ENCODE data around the gene FJX1. TPM values are rescaled to one million over a fixed set of nuclear protein-coding genes. Genes with fewer than 3 reads are reported as not detected.

Gene FJX1
- not detected in 2 replicates for total RNA-seq (2014; rRNA removed; shearing (Covaris generic); ENCODE audit: low replicate concordance)

DNA sequence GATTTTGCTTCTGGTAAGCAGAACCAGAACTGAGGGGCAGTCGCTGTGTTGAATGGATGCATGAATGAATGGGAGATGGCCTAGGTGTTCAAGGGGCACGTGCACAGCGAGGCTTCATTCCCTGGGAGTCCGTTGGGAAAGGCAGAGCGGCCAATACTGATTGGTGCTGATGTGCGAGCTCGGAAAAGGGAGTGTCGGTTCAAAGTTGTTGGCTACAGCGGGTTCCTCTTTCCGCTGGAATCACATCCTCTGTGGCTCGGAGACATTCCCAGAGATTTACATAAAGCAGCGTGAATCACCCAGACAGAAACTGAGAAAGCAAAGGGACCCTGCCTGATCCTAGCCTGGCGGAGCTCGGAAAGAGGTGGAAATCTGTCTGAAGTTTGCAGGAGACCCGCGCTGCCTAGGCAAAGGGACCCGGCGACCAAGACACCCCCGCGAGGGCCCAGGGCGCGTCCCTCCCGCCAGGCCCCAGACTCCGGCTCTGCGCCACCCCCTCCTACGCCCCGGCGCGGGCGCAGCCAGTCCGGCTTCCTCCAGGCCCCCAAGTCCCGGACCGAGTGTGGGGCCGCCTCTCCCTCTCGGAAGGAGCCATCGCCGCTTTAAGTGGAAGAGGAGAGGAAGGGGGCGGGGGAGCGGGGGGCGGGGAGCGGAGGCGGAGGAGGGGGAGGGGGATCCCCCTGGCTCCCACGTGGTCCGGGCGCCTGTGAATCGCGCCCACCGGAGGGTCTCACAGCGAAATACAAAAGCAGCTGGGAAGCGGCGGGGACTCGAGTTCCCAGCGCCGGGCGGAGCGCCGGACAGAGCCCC, at the start of gene FJX1:
TSS of gene FJX1 (plus strand) at position 774 of the 810 bp plus-strand sequence. CDS start 177 bp downstream, outside the sequence.
- Histone ChIP-seq H3K27me3 (ENCODE audit: low read length) (no peaks in the 10 kb centered on the region), H2AFZ (ENCODE audit: low read length) (no peak within 1 kb of the TSS)

GRCh38 chr11:35571696-35572095, 46.6 kb upstream of the FJX1 start:
- H3K4me2 ChIP-seq (ENCODE audit: low read depth, low read length, poor library complexity, severe bottlenecking), result no peak overlapping the region
- no peaks in the 10 kb centered on the region for H3K79me2 ChIP-seq (ENCODE audit: low read length)
- H2AFZ ChIP-seq (ENCODE audit: low read length), result no peak overlapping the region
- H3K9me2 ChIP-seq (replicated peaks; ENCODE audit: insufficient read depth, low read length), result no peaks in the 10 kb centered on the region
- DNase-seq, result no peak
- H3K9ac ChIP-seq (ENCODE audit: low read length), result no peak overlapping the region
- no peak overlapping the region for H3K4me3 ChIP-seq (ENCODE audit: low read length)
- H4K20me1 ChIP-seq (ENCODE audit: insufficient read depth, low read depth, low read length), result no peaks in the 10 kb centered on the region
- H3K9me3 ChIP-seq (ENCODE audit: low read length), result no peaks in the 10 kb centered on the region
- H3K27me3 ChIP-seq (ENCODE audit: low read length), result no peaks in the 10 kb centered on the region
- H3K36me3 ChIP-seq (ENCODE audit: insufficient read depth, low read length), result no peaks in the 10 kb centered on the region
- no peaks in the 10 kb centered on the region for H3K4me1 ChIP-seq (ENCODE audit: low read length)
- no peak overlapping the region for H3K27ac ChIP-seq (ENCODE audit: low read length)

More for the DNA sequence above, at the start of gene FJX1:
- Histone ChIP-seq H3K79me2 (ENCODE audit: low read length) (no peaks in the 10 kb centered on the region), H3K27ac (ENCODE audit: low read length) (no peak within 1 kb of the TSS), H3K4me2 (ENCODE audit: low read depth, low read length, poor library complexity, severe bottlenecking) (no peak within 1 kb of the TSS), H3K4me1 (ENCODE audit: low read length) (no peaks in the 10 kb centered on the region), H3K9ac (ENCODE audit: low read length) (no peak within 1 kb of the TSS), H3K9me3 (ENCODE audit: low read length) (no peaks in the 10 kb centered on the region), H3K36me3 (ENCODE audit: insufficient read depth, low read length) (no peaks in the 10 kb centered on the region), H3K4me3 (ENCODE audit: low read length) (no peak within 1 kb of the TSS), H4K20me1 (ENCODE audit: insufficient read depth, low read depth, low read length) (no peaks in the 10 kb centered on the region), H3K9me2 (replicated peaks; ENCODE audit: insufficient read depth, low read length) (no peaks in the 10 kb centered on the region)
- DNase-seq, result no peak

GRCh38 chr11:35579557-35580396, 38.5 kb upstream of the FJX1 start:
- Histone ChIP-seq H3K4me3 (ENCODE audit: low read length) (no peak overlapping the region), H3K9me2 (replicated peaks; ENCODE audit: insufficient read depth, low read length) (no peaks in the 10 kb centered on the region), H3K79me2 (ENCODE audit: low read length) (no peaks in the 10 kb centered on the region), H4K20me1 (ENCODE audit: insufficient read depth, low read depth, low read length) (no peaks in the 10 kb centered on the region), H3K27ac (ENCODE audit: low read length) (no peak overlapping the region), H3K4me2 (ENCODE audit: low read depth, low read length, poor library complexity, severe bottlenecking) (no peak overlapping the region), H3K27me3 (ENCODE audit: low read length) (0 out of 2 replicates have a peak, but pooled peaks cover 4% of the 10 kb centered on the region), H3K9ac (ENCODE audit: low read length) (no peak overlapping the region), H3K36me3 (ENCODE audit: insufficient read depth, low read length) (no peaks in the 10 kb centered on the region), H3K9me3 (ENCODE audit: low read length) (no peaks in the 10 kb centered on the region), H2AFZ (ENCODE audit: low read length) (no peak overlapping the region), H3K4me1 (ENCODE audit: low read length) (no peaks in the 10 kb centered on the region)
- DNase-seq, result no peak

DNA sequence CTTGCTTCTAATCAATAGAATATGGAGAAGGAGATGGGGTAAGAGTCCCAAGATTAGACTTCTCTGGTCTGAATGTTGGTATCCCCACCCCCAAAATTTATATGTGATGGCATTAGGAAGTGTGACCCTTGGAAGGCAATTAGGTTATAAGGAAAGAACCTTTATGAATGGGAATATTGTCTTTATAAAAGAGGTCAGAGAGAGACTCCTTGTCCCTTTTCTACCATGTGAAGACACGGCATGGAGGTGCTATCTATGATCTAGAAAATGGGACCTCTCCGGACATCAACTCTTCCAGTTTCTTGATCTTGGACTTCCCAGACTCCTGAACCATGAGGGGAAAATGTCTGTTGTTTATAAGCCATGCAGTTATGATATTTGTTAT, 37.9 kb upstream of the FJX1 start:
- Histone ChIP-seq H3K9me3 (ENCODE audit: low read length) (no peaks in the 10 kb centered on the region), H3K4me1 (ENCODE audit: low read length) (no peaks in the 10 kb centered on the region), H4K20me1 (ENCODE audit: insufficient read depth, low read depth, low read length) (no peaks in the 10 kb centered on the region), H3K79me2 (ENCODE audit: low read length) (no peaks in the 10 kb centered on the region), H3K9me2 (replicated peaks; ENCODE audit: insufficient read depth, low read length) (no peaks in the 10 kb centered on the region), H3K36me3 (ENCODE audit: insufficient read depth, low read length) (no peaks in the 10 kb centered on the region), H2AFZ (ENCODE audit: low read length) (no peak overlapping the region), H3K4me2 (ENCODE audit: low read depth, low read length, poor library complexity, severe bottlenecking) (no peak overlapping the region), H3K27ac (ENCODE audit: low read length) (no peak overlapping the region), H3K4me3 (ENCODE audit: low read length) (no peak overlapping the region), H3K9ac (ENCODE audit: low read length) (no peak overlapping the region), H3K27me3 (ENCODE audit: low read length) (0 out of 2 replicates have a peak, but pooled peaks cover 4% of the 10 kb centered on the region)
- no peak for DNase-seq

GRCh38 chr11:35582033-35582432, 36.2 kb upstream of the FJX1 start:
- H3K4me3 ChIP-seq (ENCODE audit: low read length), result no peak overlapping the region
- H2AFZ ChIP-seq (ENCODE audit: low read length), result no peak overlapping the region
- H3K27me3 ChIP-seq (ENCODE audit: low read length), result 0 out of 2 replicates have a peak, but pooled peaks cover 4% of the 10 kb centered on the region
- no peaks in the 10 kb centered on the region for H3K9me3 ChIP-seq (ENCODE audit: low read length)
- DNase-seq, result no peak
- no peak overlapping the region for H3K4me2 ChIP-seq (ENCODE audit: low read depth, low read length, poor library complexity, severe bottlenecking)
- H3K9me2 ChIP-seq (replicated peaks; ENCODE audit: insufficient read depth, low read length), result no peaks in the 10 kb centered on the region
- H3K79me2 ChIP-seq (ENCODE audit: low read length), result no peaks in the 10 kb centered on the region
- no peaks in the 10 kb centered on the region for H3K36me3 ChIP-seq (ENCODE audit: insufficient read depth, low read length)
- no peak overlapping the region for H3K9ac ChIP-seq (ENCODE audit: low read length)
- H3K27ac ChIP-seq (ENCODE audit: low read length), result no peak overlapping the region
- H4K20me1 ChIP-seq (ENCODE audit: insufficient read depth, low read depth, low read length), result no peaks in the 10 kb centered on the region
- no peaks in the 10 kb centered on the region for H3K4me1 ChIP-seq (ENCODE audit: low read length)

DNA sequence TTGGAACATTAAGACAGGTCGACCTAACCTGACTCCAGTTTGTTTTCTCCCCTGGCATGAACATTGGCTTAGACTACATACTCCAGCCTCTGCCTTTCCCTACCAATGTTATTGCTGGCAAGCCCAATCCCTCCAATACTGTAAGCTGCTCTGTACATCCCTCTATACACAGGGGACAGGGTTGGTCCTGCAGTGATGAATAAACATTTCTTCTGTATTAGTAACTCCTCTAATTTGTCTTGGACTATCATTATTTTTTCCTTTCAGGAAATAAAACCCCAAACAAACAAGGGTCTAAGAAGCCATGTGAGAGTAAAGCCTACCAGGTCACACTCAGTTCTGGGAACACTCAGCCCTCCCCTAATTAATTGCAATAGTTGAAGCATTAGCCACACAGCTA, 35.1 kb upstream of the FJX1 start:
- Histone ChIP-seq H4K20me1 (ENCODE audit: insufficient read depth, low read depth, low read length) (no peaks in the 10 kb centered on the region), H3K36me3 (ENCODE audit: insufficient read depth, low read length) (no peaks in the 10 kb centered on the region), H3K9ac (ENCODE audit: low read length) (no peak overlapping the region), H2AFZ (ENCODE audit: low read length) (no peak overlapping the region), H3K4me2 (ENCODE audit: low read depth, low read length, poor library complexity, severe bottlenecking) (no peak overlapping the region), H3K79me2 (ENCODE audit: low read length) (no peaks in the 10 kb centered on the region), H3K4me3 (ENCODE audit: low read length) (no peak overlapping the region), H3K27ac (ENCODE audit: low read length) (no peak overlapping the region), H3K27me3 (ENCODE audit: low read length) (0 out of 2 replicates have a peak, but pooled peaks cover 4% of the 10 kb centered on the region), H3K9me3 (ENCODE audit: low read length) (no peaks in the 10 kb centered on the region), H3K9me2 (replicated peaks; ENCODE audit: insufficient read depth, low read length) (no peaks in the 10 kb centered on the region), H3K4me1 (ENCODE audit: low read length) (no peaks in the 10 kb centered on the region)
- DNase-seq, result no peak

DNA sequence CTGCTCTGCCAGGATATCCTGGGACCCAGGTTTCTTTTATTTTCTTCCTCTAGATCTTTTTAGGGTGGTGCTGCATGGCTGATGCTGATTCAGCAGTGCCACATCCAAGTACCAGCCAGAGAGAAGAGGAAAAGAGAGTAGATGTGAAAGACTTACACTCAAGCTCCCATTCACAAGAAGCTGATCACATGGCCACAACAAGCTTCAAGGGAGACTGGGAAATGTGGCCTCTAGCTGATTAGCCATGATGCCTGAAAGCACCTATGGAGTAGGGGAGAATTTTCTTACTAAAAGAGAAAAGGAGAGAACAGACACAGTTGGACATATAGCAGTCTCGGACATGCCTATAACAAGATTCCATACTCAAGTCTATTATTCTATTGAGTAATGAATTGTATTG, 34.4 kb upstream of the FJX1 start:
- H3K27ac ChIP-seq (ENCODE audit: low read length), result no peak overlapping the region
- no peak overlapping the region for H3K9ac ChIP-seq (ENCODE audit: low read length)
- no peaks in the 10 kb centered on the region for H3K36me3 ChIP-seq (ENCODE audit: insufficient read depth, low read length)
- no peak for DNase-seq
- H3K4me3 ChIP-seq (ENCODE audit: low read length), result no peak overlapping the region
- no peaks in the 10 kb centered on the region for H3K9me3 ChIP-seq (ENCODE audit: low read length)
- no peaks in the 10 kb centered on the region for H3K4me1 ChIP-seq (ENCODE audit: low read length)
- H3K27me3 ChIP-seq (ENCODE audit: low read length), result 0 out of 2 replicates have a peak, but pooled peaks cover 4% of the 10 kb centered on the region
- H3K4me2 ChIP-seq (ENCODE audit: low read depth, low read length, poor library complexity, severe bottlenecking), result no peak overlapping the region
- H3K79me2 ChIP-seq (ENCODE audit: low read length), result no peaks in the 10 kb centered on the region
- no peaks in the 10 kb centered on the region for H4K20me1 ChIP-seq (ENCODE audit: insufficient read depth, low read depth, low read length)
- no peak overlapping the region for H2AFZ ChIP-seq (ENCODE audit: low read length)
- H3K9me2 ChIP-seq (replicated peaks; ENCODE audit: insufficient read depth, low read length), result no peaks in the 10 kb centered on the region

GRCh38 chr11:35584321-35584720, 33.9 kb upstream of the FJX1 start:
- Histone ChIP-seq H3K4me2 (ENCODE audit: low read depth, low read length, poor library complexity, severe bottlenecking) (no peak overlapping the region), H2AFZ (ENCODE audit: low read length) (no peak overlapping the region), H3K79me2 (ENCODE audit: low read length) (no peaks in the 10 kb centered on the region), H3K27me3 (ENCODE audit: low read length) (0 out of 2 replicates have a peak, but pooled peaks cover 4% of the 10 kb centered on the region), H3K9me3 (ENCODE audit: low read length) (no peaks in the 10 kb centered on the region), H3K4me1 (ENCODE audit: low read length) (no peaks in the 10 kb centered on the region), H3K36me3 (ENCODE audit: insufficient read depth, low read length) (no peaks in the 10 kb centered on the region), H3K9ac (ENCODE audit: low read length) (no peak overlapping the region), H4K20me1 (ENCODE audit: insufficient read depth, low read depth, low read length) (no peaks in the 10 kb centered on the region), H3K9me2 (replicated peaks; ENCODE audit: insufficient read depth, low read length) (no peaks in the 10 kb centered on the region), H3K27ac (ENCODE audit: low read length) (no peak overlapping the region), H3K4me3 (ENCODE audit: low read length) (no peak overlapping the region)
- no peak for DNase-seq
